ENCODE results near the gene DDN.

Gene DDN

GRCh38 chr12:49010092-49010668, 11.0 kb upstream of the DDN start:
- no peak for DNase-seq

- no peak for DNase-seq
Observed at GRCh38 chr12:49008943-49009342, 9.8 kb upstream of the DDN start.

GRCh38 chr12:49000346-49000745, 1.2 kb upstream of the DDN start:
- peak; percentile 29 for DNase-seq

- DNase-seq: no peak
Observed at GRCh38 chr12:48998497-48999353, 450 bp downstream of the DDN start.

GRCh38 chr12:48997719-48998496, 1.3 kb downstream of the DDN start:
- no peak for DNase-seq

- peak; percentile 13 for DNase-seq
Observed at GRCh38 chr12:48996794-48997718, 2.1 kb downstream of the DDN start.

GRCh38 chr12:48995086-48995879, 3.9 kb downstream of the DDN start:
- peak; percentile 22 for DNase-seq

- no peak for DNase-seq
Observed at GRCh38 chr12:48994224-48995085, 4.7 kb downstream of the DDN start.

- DNase-seq: no peak
Observed at GRCh38 chr12:48993787-48994186, 5.4 kb downstream of the DDN start.

- DNase-seq: no peak
Observed at GRCh38 chr12:48991247-48992050, 7.7 kb downstream of the DDN start.

- no peak for DNase-seq
Observed at GRCh38 chr12:48990552-48990951, 8.6 kb downstream of the DDN start.

GRCh38 chr12:48988030-48988649, 11.0 kb downstream of the DDN start:
- no peak for DNase-seq

GRCh38 chr12:48986720-48987291, 12.4 kb downstream of the DDN start:
- no peak for DNase-seq

- no peak for DNase-seq
Observed at GRCh38 chr12:48985901-48986300, 13.3 kb downstream of the DDN start.

GRCh38 chr12:48985475-48985897, 13.7 kb downstream of the DDN start:
- DNase-seq: no peak

GRCh38 chr12:48982397-48983080, 16.6 kb downstream of the DDN start:
- no peak for DNase-seq

GRCh38 chr12:48981757-48982157, 17.4 kb downstream of the DDN start:
- no peak for DNase-seq

Data from NCI-H524 treated with DMSO at 0.1 percent for 48 hours (cell line).